GM23338 (cell line): Measurements from ENCODE around the gene NCAPD3. TPM values are rescaled to one million over a fixed set of nuclear protein-coding genes. Genes with fewer than 3 reads are reported as not detected.

Experiments used
- ATAC-seq: fragments of 200-7000 bp; cut with Tn5 transposase; 3 replicates; pipeline ENCODE4 v1.9.1; 2020
- DNase-seq: peaks from one replicate; pipeline ENCODE4 v3.0.0-alpha.2; 2015; ENCODE audit warnings: low spot score
- H2AFZ ChIP-seq: fragments of 200-600 bp; sonication (generic); 2 replicates; pipeline ENCODE4 v1.8.0; 2016; ENCODE audit warnings: antibody characterized with exemption, mild to moderate bottlenecking, moderate library complexity
- H3F3A ChIP-seq: fragments of 200-600 bp; sonication (generic); replicated peaks from 2 replicates; pipeline ENCODE4 v1.8.0; 2017; ENCODE audit warnings: antibody characterized with exemption, mixed run types, low read depth
- H3K27ac ChIP-seq: fragments of 200-600 bp; sonication (generic); 2 replicates; pipeline ENCODE4 v1.6.1; 2016; ENCODE audit warnings: low read depth
- H3K27me3 ChIP-seq: fragments of 200-600 bp; sonication (generic); 2 replicates; pipeline ENCODE4 v1.8.0; 2016; ENCODE audit warnings: mild to moderate bottlenecking, mixed run types, moderate library complexity; ENCODE audit not compliant: insufficient read depth
- H3K36me3 ChIP-seq: fragments of 200-600 bp; sonication (generic); 2 replicates; pipeline ENCODE4 v1.8.0; 2016; ENCODE audit warnings: mild to moderate bottlenecking; ENCODE audit not compliant: insufficient read depth
- H3K4me1 ChIP-seq: fragments of 200-600 bp; sonication (generic); 2 replicates; pipeline ENCODE4 v1.8.0; 2016; ENCODE audit warnings: mild to moderate bottlenecking, moderate library complexity; ENCODE audit not compliant: insufficient read depth
- H3K4me2 ChIP-seq: fragments of 200-600 bp; sonication (generic); 2 replicates; pipeline ENCODE4 v1.7.1; 2017; ENCODE audit warnings: mixed run types
- H3K4me3 ChIP-seq: fragments of 200-600 bp; sonication (generic); 2 replicates; pipeline ENCODE4 v1.6.1; 2016; ENCODE audit warnings: mixed run types
- H3K79me2 ChIP-seq: fragments of 200-600 bp; sonication (generic); replicated peaks from 2 replicates; pipeline ENCODE4 v1.8.0; 2017; ENCODE audit warnings: mild to moderate bottlenecking; ENCODE audit not compliant: insufficient read depth
- H3K9me2 ChIP-seq: fragments of 200-600 bp; sonication (generic); 2 replicates; pipeline ENCODE4 v1.8.0; 2017; ENCODE audit not compliant: insufficient read depth
- H4K20me1 ChIP-seq: fragments of 200-600 bp; sonication (generic); replicated peaks from 2 replicates; pipeline ENCODE4 v1.8.0; 2017; ENCODE audit warnings: mild to moderate bottlenecking; ENCODE audit not compliant: insufficient read depth
- H3K27ac Mint-ChIP-seq: 2 replicates; pipeline ENCODE4 v1.8.0; 2020; ENCODE audit warnings: inconsistent platforms, mild to moderate bottlenecking, moderate library complexity, mixed read lengths
- H3K27me3 Mint-ChIP-seq: 3 replicates; pipeline ENCODE4 v1.8.0; 2022; ENCODE audit warnings: low read depth, mild to moderate bottlenecking, moderate library complexity, mixed read lengths, inconsistent platforms; ENCODE audit not compliant: insufficient read depth, poor library complexity
- H3K36me3 Mint-ChIP-seq: 3 replicates; pipeline ENCODE4 v1.8.0; 2021; ENCODE audit warnings: low read depth, mild to moderate bottlenecking, inconsistent platforms, moderate library complexity, mixed read lengths
- H3K4me1 Mint-ChIP-seq: 3 replicates; pipeline ENCODE4 v1.8.0; 2020; ENCODE audit warnings: mild to moderate bottlenecking, inconsistent platforms, mixed read lengths
- H3K4me3 Mint-ChIP-seq: 3 replicates; pipeline ENCODE4 v1.8.0; 2021; ENCODE audit warnings: moderate library complexity, mild to moderate bottlenecking, inconsistent platforms, mixed read lengths
- H3K9me3 Mint-ChIP-seq: 3 replicates; pipeline ENCODE4 v1.8.0; 2020; ENCODE audit warnings: moderate library complexity, mild to moderate bottlenecking, inconsistent platforms, mixed read lengths
- CREB1 ChIP-seq: fragments of 250-450 bp; sonication (Bioruptor Pico); IDR thresholded peaks from 2 replicates; pipeline ENCODE4 v1.5.0; 2020; ENCODE audit warnings: low read depth, mild to moderate bottlenecking, moderate library complexity
- EZH2 ChIP-seq: fragments of 200-600 bp; sonication (generic); IDR thresholded peaks from one replicate; pipeline ENCODE4 v1.8.0; 2017; ENCODE audit warnings: antibody characterized with exemption, mild to moderate bottlenecking, low read depth; ENCODE audit not compliant: unreplicated experiment
- EZH2phosphoT487 ChIP-seq: fragments of 200-600 bp; sonication (generic); IDR thresholded peaks from one replicate; pipeline ENCODE4 v1.8.1; 2018; ENCODE audit warnings: antibody characterized with exemption; ENCODE audit not compliant: unreplicated experiment
- JUNB ChIP-seq: IDR thresholded peaks from one replicate; pipeline ENCODE4 v1.6.1; 2016; ENCODE audit warnings: antibody characterized with exemption; ENCODE audit not compliant: unreplicated experiment
- NANOG ChIP-seq: IDR thresholded peaks from 2 replicates; pipeline ENCODE4 v1.6.1; 2016; ENCODE audit warnings: antibody characterized with exemption, borderline replicate concordance
- POLR2AphosphoS5 ChIP-seq: IDR thresholded peaks from 2 replicates; pipeline ENCODE4 v1.6.1; 2016; ENCODE audit warnings: antibody characterized with exemption, low read depth
- STAT1 ChIP-seq: IDR thresholded peaks from one replicate; pipeline ENCODE4 v1.6.1; 2016; ENCODE audit warnings: antibody characterized with exemption; ENCODE audit not compliant: unreplicated experiment
- ZNF114 ChIP-seq: fragments of 250-450 bp; sonication (Bioruptor Pico); IDR thresholded peaks from 2 replicates; pipeline ENCODE4 v1.5.0; 2020; ENCODE audit warnings: mild to moderate bottlenecking, moderate library complexity
- ZNF331 ChIP-seq: fragments of 250-450 bp; sonication (Bioruptor Pico); IDR thresholded peaks from 2 replicates; pipeline ENCODE4 v1.5.0; 2020; ENCODE audit warnings: low read depth, mild to moderate bottlenecking, moderate library complexity
- polyA plus RNA-seq: library from polyadenylated mRNA; unstranded; fragments of >200 nt; fragmentation: Nextera tagmentation; extraction: Ambion mirVana; gene quantifications from 2 replicates; pipeline ENCODE4 v1.2.1, GENCODE V29; 2016
- total RNA-seq: library from RNA; depleted of rRNA; stranded (reverse); fragments of >200 nt; shearing (Covaris generic); gene quantifications from 2 replicates; pipeline ENCODE4 v1.2.3, GENCODE V29; 2014
- TF ChIP-seq, protein P1 (sequence below), 2 experiments: fragments of 200-600 bp in 1 of 2; sonication (generic) in 1 of 2; conservative IDR thresholded peaks; 2 replicates each; pipeline versions ENCODE4 v1.5.1 to v1.6.1; 2016 to 2017; ENCODE audit warnings: antibody characterized with exemption in 2 of 2, low read depth in 2 of 2, mild to moderate bottlenecking in 2 of 2, moderate library complexity in 1 of 2
- TF ChIP-seq, protein P2 (sequence below): IDR thresholded peaks from one replicate; pipeline ENCODE4 v1.6.1; 2018; ENCODE audit warnings: antibody characterized with exemption; ENCODE audit not compliant: unreplicated experiment
- TF ChIP-seq, protein P3 (sequence below): IDR thresholded peaks from 2 replicates; pipeline ENCODE4 v1.6.1; 2016; ENCODE audit warnings: antibody characterized with exemption
- TF ChIP-seq, protein P4 (sequence below): fragments of 250-450 bp; sonication (Bioruptor Pico); IDR thresholded peaks from 2 replicates; pipeline ENCODE4 v1.5.0; 2020; ENCODE audit warnings: mild to moderate bottlenecking, moderate library complexity

The NCAPD3 gene
- total and polyA plus RNA-seq, 2 experiments from 2014 or later, result 37.1 to 49.8 TPM

DNA sequence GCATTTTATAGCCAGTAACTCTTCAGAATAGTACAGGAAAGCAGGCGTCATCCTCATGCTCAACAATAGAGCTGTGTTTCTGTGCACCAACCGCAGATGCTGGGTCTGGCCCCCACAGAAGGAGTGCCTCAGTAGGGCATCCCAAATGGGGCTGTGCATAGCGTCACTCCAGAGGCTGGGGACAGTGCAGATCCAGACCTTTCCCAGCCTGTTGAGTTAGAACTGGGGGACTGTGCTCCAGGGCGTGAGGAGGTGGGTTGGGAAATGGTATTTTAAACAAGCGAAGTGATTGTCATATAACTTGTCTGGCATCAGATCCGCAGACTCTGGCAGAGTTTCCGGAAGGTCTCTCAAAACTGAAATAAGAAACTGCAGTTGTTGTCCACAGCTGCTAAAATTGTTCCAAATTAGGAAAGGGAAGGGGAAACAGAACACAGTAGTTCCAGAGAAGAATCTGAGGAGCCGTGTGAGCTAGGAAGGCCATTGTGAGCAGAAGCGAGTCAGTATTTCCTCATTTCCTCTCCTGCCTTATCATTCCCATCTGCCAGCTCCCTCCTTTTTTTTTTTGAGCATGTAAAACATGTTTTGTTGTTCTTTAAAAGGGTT is 102.7 kb downstream of the NCAPD3 start:
- H3K27ac ChIP-seq, result 0 out of 2 replicates have a peak overlapping the region, but pooled peaks have one; percentile 10
- no peak overlapping the region for H3K4me3 Mint-ChIP-seq
- no peak overlapping the region for H3K4me3 ChIP-seq
- peaks cover 40% of the 10 kb centered on the region for H3K4me1 Mint-ChIP-seq
- no peak for TF ChIP-seq CREB1
- TF ChIP-seq EZH2phosphoT487, result no peak
- TF ChIP-seq, protein P1, sequence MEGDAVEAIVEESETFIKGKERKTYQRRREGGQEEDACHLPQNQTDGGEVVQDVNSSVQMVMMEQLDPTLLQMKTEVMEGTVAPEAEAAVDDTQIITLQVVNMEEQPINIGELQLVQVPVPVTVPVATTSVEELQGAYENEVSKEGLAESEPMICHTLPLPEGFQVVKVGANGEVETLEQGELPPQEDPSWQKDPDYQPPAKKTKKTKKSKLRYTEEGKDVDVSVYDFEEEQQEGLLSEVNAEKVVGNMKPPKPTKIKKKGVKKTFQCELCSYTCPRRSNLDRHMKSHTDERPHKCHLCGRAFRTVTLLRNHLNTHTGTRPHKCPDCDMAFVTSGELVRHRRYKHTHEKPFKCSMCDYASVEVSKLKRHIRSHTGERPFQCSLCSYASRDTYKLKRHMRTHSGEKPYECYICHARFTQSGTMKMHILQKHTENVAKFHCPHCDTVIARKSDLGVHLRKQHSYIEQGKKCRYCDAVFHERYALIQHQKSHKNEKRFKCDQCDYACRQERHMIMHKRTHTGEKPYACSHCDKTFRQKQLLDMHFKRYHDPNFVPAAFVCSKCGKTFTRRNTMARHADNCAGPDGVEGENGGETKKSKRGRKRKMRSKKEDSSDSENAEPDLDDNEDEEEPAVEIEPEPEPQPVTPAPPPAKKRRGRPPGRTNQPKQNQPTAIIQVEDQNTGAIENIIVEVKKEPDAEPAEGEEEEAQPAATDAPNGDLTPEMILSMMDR (conservative IDR thresholded peaks at IDR 0.05; ENCODE audit: low read depth in 2 of 2), result no peak
- TF ChIP-seq, protein P2, sequence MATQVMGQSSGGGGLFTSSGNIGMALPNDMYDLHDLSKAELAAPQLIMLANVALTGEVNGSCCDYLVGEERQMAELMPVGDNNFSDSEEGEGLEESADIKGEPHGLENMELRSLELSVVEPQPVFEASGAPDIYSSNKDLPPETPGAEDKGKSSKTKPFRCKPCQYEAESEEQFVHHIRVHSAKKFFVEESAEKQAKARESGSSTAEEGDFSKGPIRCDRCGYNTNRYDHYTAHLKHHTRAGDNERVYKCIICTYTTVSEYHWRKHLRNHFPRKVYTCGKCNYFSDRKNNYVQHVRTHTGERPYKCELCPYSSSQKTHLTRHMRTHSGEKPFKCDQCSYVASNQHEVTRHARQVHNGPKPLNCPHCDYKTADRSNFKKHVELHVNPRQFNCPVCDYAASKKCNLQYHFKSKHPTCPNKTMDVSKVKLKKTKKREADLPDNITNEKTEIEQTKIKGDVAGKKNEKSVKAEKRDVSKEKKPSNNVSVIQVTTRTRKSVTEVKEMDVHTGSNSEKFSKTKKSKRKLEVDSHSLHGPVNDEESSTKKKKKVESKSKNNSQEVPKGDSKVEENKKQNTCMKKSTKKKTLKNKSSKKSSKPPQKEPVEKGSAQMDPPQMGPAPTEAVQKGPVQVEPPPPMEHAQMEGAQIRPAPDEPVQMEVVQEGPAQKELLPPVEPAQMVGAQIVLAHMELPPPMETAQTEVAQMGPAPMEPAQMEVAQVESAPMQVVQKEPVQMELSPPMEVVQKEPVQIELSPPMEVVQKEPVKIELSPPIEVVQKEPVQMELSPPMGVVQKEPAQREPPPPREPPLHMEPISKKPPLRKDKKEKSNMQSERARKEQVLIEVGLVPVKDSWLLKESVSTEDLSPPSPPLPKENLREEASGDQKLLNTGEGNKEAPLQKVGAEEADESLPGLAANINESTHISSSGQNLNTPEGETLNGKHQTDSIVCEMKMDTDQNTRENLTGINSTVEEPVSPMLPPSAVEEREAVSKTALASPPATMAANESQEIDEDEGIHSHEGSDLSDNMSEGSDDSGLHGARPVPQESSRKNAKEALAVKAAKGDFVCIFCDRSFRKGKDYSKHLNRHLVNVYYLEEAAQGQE, result no peak
- no peak for TF ChIP-seq POLR2AphosphoS5
- TF ChIP-seq, protein P3, sequence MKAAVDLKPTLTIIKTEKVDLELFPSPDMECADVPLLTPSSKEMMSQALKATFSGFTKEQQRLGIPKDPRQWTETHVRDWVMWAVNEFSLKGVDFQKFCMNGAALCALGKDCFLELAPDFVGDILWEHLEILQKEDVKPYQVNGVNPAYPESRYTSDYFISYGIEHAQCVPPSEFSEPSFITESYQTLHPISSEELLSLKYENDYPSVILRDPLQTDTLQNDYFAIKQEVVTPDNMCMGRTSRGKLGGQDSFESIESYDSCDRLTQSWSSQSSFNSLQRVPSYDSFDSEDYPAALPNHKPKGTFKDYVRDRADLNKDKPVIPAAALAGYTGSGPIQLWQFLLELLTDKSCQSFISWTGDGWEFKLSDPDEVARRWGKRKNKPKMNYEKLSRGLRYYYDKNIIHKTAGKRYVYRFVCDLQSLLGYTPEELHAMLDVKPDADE, result no peak
- TF ChIP-seq, protein P4, sequence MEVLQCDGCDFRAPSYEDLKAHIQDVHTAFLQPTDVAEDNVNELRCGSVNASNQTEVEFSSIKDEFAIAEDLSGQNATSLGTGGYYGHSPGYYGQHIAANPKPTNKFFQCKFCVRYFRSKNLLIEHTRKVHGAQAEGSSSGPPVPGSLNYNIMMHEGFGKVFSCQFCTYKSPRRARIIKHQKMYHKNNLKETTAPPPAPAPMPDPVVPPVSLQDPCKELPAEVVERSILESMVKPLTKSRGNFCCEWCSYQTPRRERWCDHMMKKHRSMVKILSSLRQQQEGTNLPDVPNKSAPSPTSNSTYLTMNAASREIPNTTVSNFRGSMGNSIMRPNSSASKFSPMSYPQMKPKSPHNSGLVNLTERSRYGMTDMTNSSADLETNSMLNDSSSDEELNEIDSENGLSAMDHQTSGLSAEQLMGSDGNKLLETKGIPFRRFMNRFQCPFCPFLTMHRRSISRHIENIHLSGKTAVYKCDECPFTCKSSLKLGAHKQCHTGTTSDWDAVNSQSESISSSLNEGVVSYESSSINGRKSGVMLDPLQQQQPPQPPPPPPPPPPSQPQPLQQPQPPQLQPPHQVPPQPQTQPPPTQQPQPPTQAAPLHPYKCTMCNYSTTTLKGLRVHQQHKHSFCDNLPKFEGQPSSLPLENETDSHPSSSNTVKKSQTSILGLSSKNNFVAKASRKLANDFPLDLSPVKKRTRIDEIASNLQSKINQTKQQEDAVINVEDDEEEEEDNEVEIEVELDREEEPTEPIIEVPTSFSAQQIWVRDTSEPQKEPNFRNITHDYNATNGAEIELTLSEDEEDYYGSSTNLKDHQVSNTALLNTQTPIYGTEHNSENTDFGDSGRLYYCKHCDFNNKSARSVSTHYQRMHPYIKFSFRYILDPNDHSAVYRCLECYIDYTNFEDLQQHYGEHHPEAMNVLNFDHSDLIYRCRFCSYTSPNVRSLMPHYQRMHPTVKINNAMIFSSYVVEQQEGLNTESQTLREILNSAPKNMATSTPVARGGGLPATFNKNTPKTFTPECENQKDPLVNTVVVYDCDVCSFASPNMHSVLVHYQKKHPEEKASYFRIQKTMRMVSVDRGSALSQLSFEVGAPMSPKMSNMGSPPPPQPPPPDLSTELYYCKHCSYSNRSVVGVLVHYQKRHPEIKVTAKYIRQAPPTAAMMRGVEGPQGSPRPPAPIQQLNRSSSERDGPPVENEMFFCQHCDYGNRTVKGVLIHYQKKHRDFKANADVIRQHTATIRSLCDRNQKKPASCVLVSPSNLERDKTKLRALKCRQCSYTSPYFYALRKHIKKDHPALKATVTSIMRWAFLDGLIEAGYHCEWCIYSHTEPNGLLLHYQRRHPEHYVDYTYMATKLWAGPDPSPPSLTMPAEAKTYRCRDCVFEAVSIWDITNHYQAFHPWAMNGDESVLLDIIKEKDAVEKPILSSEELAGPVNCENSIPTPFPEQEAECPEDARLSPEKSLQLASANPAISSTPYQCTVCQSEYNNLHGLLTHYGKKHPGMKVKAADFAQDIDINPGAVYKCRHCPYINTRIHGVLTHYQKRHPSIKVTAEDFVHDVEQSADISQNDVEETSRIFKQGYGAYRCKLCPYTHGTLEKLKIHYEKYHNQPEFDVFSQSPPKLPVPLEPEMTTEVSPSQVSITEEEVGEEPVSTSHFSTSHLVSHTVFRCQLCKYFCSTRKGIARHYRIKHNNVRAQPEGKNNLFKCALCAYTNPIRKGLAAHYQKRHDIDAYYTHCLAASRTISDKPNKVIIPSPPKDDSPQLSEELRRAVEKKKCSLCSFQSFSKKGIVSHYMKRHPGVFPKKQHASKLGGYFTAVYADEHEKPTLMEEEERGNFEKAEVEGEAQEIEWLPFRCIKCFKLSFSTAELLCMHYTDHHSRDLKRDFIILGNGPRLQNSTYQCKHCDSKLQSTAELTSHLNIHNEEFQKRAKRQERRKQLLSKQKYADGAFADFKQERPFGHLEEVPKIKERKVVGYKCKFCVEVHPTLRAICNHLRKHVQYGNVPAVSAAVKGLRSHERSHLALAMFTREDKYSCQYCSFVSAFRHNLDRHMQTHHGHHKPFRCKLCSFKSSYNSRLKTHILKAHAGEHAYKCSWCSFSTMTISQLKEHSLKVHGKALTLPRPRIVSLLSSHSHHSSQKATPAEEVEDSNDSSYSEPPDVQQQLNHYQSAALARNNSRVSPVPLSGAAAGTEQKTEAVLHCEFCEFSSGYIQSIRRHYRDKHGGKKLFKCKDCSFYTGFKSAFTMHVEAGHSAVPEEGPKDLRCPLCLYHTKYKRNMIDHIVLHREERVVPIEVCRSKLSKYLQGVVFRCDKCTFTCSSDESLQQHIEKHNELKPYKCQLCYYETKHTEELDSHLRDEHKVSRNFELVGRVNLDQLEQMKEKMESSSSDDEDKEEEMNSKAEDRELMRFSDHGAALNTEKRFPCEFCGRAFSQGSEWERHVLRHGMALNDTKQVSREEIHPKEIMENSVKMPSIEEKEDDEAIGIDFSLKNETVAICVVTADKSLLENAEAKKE (CRISPR knock-in tag), result no peak
- TF ChIP-seq EZH2, result no peak
- no peak for TF ChIP-seq ZNF331
- no peak for TF ChIP-seq STAT1
- no peak for TF ChIP-seq NANOG
- no peak for TF ChIP-seq JUNB
- no peak for TF ChIP-seq ZNF114
- no peaks in the 10 kb centered on the region; the same call in 1 of the 2 replicates for H3K9me2 ChIP-seq
- no peak for DNase-seq
- H3K27me3 ChIP-seq, result peaks cover 15% of the 10 kb centered on the region; the same call in 1 of the 2 replicates
- H4K20me1 ChIP-seq, result peaks cover 8% of the 10 kb centered on the region
- peaks cover 7% of the 10 kb centered on the region; the same call in 1 of the 2 replicates for H3F3A ChIP-seq
- H3K4me1 ChIP-seq, result peaks cover 29% of the 10 kb centered on the region
- no peaks in the 10 kb centered on the region for H3K9me3 Mint-ChIP-seq
- no peaks in the 10 kb centered on the region for H3K36me3 ChIP-seq
- H3K27me3 Mint-ChIP-seq, result peaks cover 11% of the 10 kb centered on the region
- H2AFZ ChIP-seq, result no peak overlapping the region
- H3K36me3 Mint-ChIP-seq, result no peaks in the 10 kb centered on the region
- ATAC-seq, result no peak
- H3K4me2 ChIP-seq, result no peak overlapping the region
- 0 out of 2 replicates have a peak overlapping the region, but pooled peaks have one; percentile 1 for H3K27ac Mint-ChIP-seq
- H3K79me2 ChIP-seq, result peaks cover 16% of the 10 kb centered on the region
